ENCODE measurements around the gene PDE4D. TPM values are rescaled to one million over a fixed set of nuclear protein-coding genes. Genes with fewer than 3 reads are reported as not detected.

PDE4D gene
- total RNA-seq, 4 donors from 2014 or later = 15.9 to 66.3 (median 48.7) TPM

- no peak overlapping the region for H3K27ac ChIP-seq
- 77 to 80% methylated on average over 5 of the region's 5 CpGs for WGBS, 2 donors
- peaks cover 0 to 23% (median 0%) of the 10 kb centered on the region in 4 donors for H3K4me1 ChIP-seq
Observed at GRCh38 chr5:59487068-59487686, 406.3 kb downstream of the PDE4D start.

GRCh38 chr5:59486508-59486907 lies 407.0 kb downstream of the PDE4D start:
- 100% methylated on average over 2 of the region's 2 CpGs for WGBS, 2 donors
- H3K36me3 ChIP-seq = no peaks in the 10 kb centered on the region
- no peak for TF ChIP-seq EP300 (IDR thresholded peaks at IDR 0.05)
- no peak for TF ChIP-seq POLR2A (IDR thresholded peaks at IDR 0.05)
- H3K27me3 ChIP-seq = no peaks in the 10 kb centered on the region
- no peaks in the 10 kb centered on the region for H3K9me3 ChIP-seq
- no peak for DNase-seq (ENCODE audit: low spot score in 2 of 2)
- H3K4me3 ChIP-seq = no peak overlapping the region
- H3K27ac ChIP-seq = no peak overlapping the region
- peaks cover 0 to 23% (median 0%) of the 10 kb centered on the region in 4 donors for H3K4me1 ChIP-seq

More at GRCh38 chr5:59487068-59487686, 406.3 kb downstream of the PDE4D start:
- no peak for TF ChIP-seq CTCF (IDR thresholded peaks at IDR 0.05)
- TF ChIP-seq POLR2A (IDR thresholded peaks at IDR 0.05) = no peak
- no peak for TF ChIP-seq EP300 (IDR thresholded peaks at IDR 0.05)
- Histone ChIP-seq H3K4me3 (no peak overlapping the region), H3K9me3 (no peaks in the 10 kb centered on the region), H3K27me3 (no peaks in the 10 kb centered on the region), H3K36me3 (no peaks in the 10 kb centered on the region)
- no peak for DNase-seq (ENCODE audit: low spot score in 2 of 2)

GRCh38 chr5:59485629-59486439 lies 407.7 kb downstream of the PDE4D start:
- WGBS, 2 donors = 37 to 38% methylated on average over 2 of the region's 2 CpGs
- Histone ChIP-seq H3K36me3 (no peaks in the 10 kb centered on the region), H3K27me3 (no peaks in the 10 kb centered on the region), H3K4me1 (peaks cover 0 to 23% (median 0%) of the 10 kb centered on the region in 4 donors), H3K4me3 (no peak overlapping the region), H3K9me3 (no peaks in the 10 kb centered on the region), H3K27ac (no peak overlapping the region)
- TF ChIP-seq CTCF (IDR thresholded peaks at IDR 0.05) = no peak
- TF ChIP-seq POLR2A (IDR thresholded peaks at IDR 0.05) = no peak
- TF ChIP-seq EP300 (IDR thresholded peaks at IDR 0.05) = no peak
- DNase-seq (ENCODE audit: low spot score in 2 of 2) = no peak

- H3K4me1 ChIP-seq = peaks cover 0 to 21% (median 0%) of the 10 kb centered on the region in 4 donors
- no peaks in the 10 kb centered on the region for H3K9me3 ChIP-seq
- no peak overlapping the region for H3K4me3 ChIP-seq
- no peaks in the 10 kb centered on the region for H3K36me3 ChIP-seq
- TF ChIP-seq EP300 (IDR thresholded peaks at IDR 0.05) (no peak), CTCF (IDR thresholded peaks at IDR 0.05) (no peak), POLR2A (IDR thresholded peaks at IDR 0.05) (no peak)
- WGBS, 2 donors = 73 to 79% methylated on average over 2 of the region's 2 CpGs
- H3K27me3 ChIP-seq = no peaks in the 10 kb centered on the region
- no peak for DNase-seq (ENCODE audit: low spot score in 2 of 2)
- no peak overlapping the region for H3K27ac ChIP-seq
Observed at GRCh38 chr5:59485107-59485506, 408.4 kb downstream of the PDE4D start.

GRCh38 chr5:59484618-59485017 lies 408.9 kb downstream of the PDE4D start:
- TF ChIP-seq POLR2A (IDR thresholded peaks at IDR 0.05) (no peak), EP300 (IDR thresholded peaks at IDR 0.05) (no peak), CTCF (IDR thresholded peaks at IDR 0.05) (no peak)
- peaks cover 0 to 18% (median 0%) of the 10 kb centered on the region in 4 donors for H3K4me1 ChIP-seq
- WGBS, 2 donors = 90 to 94% methylated on average over 2 of the region's 2 CpGs
- H3K4me3 ChIP-seq = no peak overlapping the region
- DNase-seq (ENCODE audit: low spot score in 2 of 2) = no peak
- H3K27me3 ChIP-seq = no peaks in the 10 kb centered on the region
- H3K27ac ChIP-seq = no peak overlapping the region
- H3K36me3 ChIP-seq = no peaks in the 10 kb centered on the region
- no peaks in the 10 kb centered on the region for H3K9me3 ChIP-seq

Measured in tibial nerve (tissue), 4 donors.